GM12864 (cell line): Measurements from ENCODE around the gene TAX1BP3.

Source experiments
- DNase-seq: peaks from one replicate; pipeline ENCODE4 v3.0.0-alpha.2; 2011; ENCODE audit warnings: low read depth
- H3K4me3 ChIP-seq: 2 replicates; pipeline ENCODE4 v1.5.1; 2011; ENCODE audit warnings: mild to moderate bottlenecking, low read depth, low read length, control low read depth
- CTCF ChIP-seq: IDR thresholded peaks from 2 replicates; pipeline ENCODE4 v1.5.1; 2011; ENCODE audit warnings: low read depth, mild to moderate bottlenecking, moderate library complexity, low read length, control low read depth, inconsistent platforms; ENCODE audit errors: missing control alignments

TAX1BP3 gene

GRCh38 chr17:3678821-3679530 is 10.6 kb upstream of the TAX1BP3 start:
- no peak for TF ChIP-seq CTCF
- no peak for DNase-seq
- no peak overlapping the region for H3K4me3 ChIP-seq

DNA sequence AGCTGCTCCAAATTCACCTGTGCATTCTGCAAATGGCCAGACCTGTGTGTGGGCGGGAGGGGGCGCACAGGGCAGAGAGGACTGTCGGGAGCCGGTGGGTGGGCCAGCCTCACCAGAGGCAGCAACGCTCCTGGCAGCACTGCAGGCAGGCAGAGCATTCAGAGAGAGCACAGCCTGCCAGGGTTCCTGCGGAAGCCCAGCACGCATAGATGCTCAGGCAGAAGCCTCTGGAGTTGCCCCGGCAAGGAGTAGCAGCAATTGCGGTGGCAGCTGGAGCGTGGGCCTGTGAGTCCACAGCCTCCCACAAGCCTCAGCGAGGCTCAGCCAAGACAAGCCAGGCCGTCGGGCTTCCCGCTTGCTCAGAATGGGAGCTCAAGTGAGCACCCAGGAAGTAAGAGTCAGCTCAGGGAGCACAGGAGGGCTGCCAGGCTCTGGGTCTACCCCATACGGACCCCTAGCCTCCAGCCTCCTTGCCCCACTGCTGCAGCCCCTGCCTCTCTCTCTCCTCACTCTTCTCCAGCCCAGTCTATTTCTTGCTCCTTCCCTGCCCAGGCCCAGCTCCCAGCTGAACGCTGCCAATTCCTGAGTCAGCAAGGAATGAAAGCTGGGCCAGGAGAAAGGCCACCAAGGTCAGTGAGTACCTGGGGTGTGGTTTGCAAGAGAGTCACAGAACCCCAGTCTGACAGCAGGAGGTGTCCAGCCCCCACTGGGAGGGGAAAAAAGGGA is 9.9 kb upstream of the TAX1BP3 start:
- no peak for DNase-seq
- TF ChIP-seq CTCF = no peak
- no peak overlapping the region for H3K4me3 ChIP-seq

GRCh38 chr17:3675886-3676285 is 7.5 kb upstream of the TAX1BP3 start:
- TF ChIP-seq CTCF = no peak
- no peak overlapping the region for H3K4me3 ChIP-seq
- DNase-seq = no peak

- no peak for TF ChIP-seq CTCF
- H3K4me3 ChIP-seq = no peak overlapping the region
- no peak for DNase-seq
These were observed 4.2 kb upstream of the TAX1BP3 start for GRCh38 chr17:3672571-3672970.

GRCh38 chr17:3669548-3669947 is 1.2 kb upstream of the TAX1BP3 start:
- no peak for TF ChIP-seq CTCF
- H3K4me3 ChIP-seq = peak overlapping the region; percentile 89
- no peak for DNase-seq

DNA sequence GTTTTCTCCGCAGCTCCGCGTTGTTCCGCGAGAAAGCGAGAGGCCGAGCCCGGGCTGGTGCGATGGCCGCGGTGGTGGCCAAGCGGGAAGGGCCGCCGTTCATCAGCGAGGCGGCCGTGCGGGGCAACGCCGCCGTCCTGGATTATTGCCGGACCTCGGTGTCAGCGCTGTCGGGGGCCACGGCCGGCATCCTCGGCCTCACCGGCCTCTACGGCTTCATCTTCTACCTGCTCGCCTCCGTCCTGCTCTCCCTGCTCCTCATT is 638 bp upstream of the TAX1BP3 start:
- peak overlapping the region; percentile 89 for H3K4me3 ChIP-seq
- no peak for TF ChIP-seq CTCF
- no peak for DNase-seq
